Activated CD4-positive, CD25-positive, alpha-beta regulatory T cell (primary cell): Measurements from ENCODE around the gene MAPKBP1.

ENCODE experiments used
- DNase-seq, 4 experiments: peaks; one replicate each; lab custom pipeline; 2025; lab: John Stamatoyannopoulos, UW

Gene MAPKBP1

GRCh38 chr15:41870689-41871081 lies 96.4 kb downstream of the MAPKBP1 start:
- peak in 2 of 4 experiments; percentile 12 to 14 for DNase-seq

- no peak for DNase-seq
Measured at GRCh38 chr15:41871175-41871905, 97.1 kb downstream of the MAPKBP1 start.

GRCh38 chr15:41872166-41872747 lies 98.0 kb downstream of the MAPKBP1 start:
- no peak for DNase-seq

GRCh38 chr15:41873711-41874110 lies 99.4 kb downstream of the MAPKBP1 start:
- no peak for DNase-seq

- no peak for DNase-seq
Measured at GRCh38 chr15:41874736-41875135, 100.5 kb downstream of the MAPKBP1 start.

- DNase-seq, result no peak
Measured at GRCh38 chr15:41876007-41876406, 101.7 kb downstream of the MAPKBP1 start.

- no peak for DNase-seq
Measured at GRCh38 chr15:41876689-41877088, 102.4 kb downstream of the MAPKBP1 start.
